ENCODE data around the gene ACCSL.

DNA sequence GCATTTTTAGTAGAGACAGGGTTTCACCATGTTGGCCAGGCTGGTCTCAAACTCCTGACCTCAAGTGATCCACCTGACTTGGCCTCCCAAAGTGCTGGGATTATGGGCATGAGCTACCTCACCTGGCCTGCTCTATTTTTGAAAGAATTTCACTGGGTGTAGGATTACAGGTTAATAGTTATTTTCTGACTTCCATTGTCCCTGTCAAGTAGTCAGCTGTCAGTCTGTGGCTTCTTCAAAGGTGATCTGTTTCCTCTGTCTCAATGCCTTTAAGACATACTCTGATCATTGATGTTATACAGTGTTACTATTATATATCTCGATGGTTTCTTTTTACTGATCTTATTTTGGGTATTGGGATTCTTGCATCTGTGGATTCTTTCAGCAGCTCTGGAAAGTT, 37.5 kb downstream of the ACCSL start:
- TF ChIP-seq POLR2AphosphoS5 (IDR thresholded peaks at IDR 0.05; ENCODE audit: low read depth, low read length) (no peak), REST (IDR thresholded peaks at IDR 0.05; ENCODE audit: insufficient read depth in 1 of 2, low read depth in 2 of 2, low read length in 2 of 2) (no peak), TAF1 (IDR thresholded peaks at IDR 0.05; ENCODE audit: borderline replicate concordance, insufficient read depth, low read length) (no peak), FOXP2 (optimal IDR thresholded peaks at IDR 0.05; ENCODE audit: borderline replicate concordance, extremely low read depth, extremely low read length, insufficient read depth) (no peak)

All from PFSK-1 (cell line).